ENCODE results near the gene MCU. TPM values are rescaled to one million over a fixed set of nuclear protein-coding genes. Genes with fewer than 3 reads are reported as not detected.

Gene MCU
- polyA plus RNA-seq, 1 donor from 2014 or later, result 22.9 TPM

GRCh38 chr10:72887043-72887442 is 195.1 kb downstream of the MCU start:
- no peak overlapping the region for H3K4me3 ChIP-seq (ENCODE audit: low read length)
- H4K20me1 ChIP-seq (ENCODE audit: insufficient read depth), result no peaks in the 10 kb centered on the region
- H3K9ac ChIP-seq (ENCODE audit: low read length), result no peak overlapping the region
- H3K27ac ChIP-seq (ENCODE audit: low read length), result no peak overlapping the region
- no peaks in the 10 kb centered on the region for H3K27me3 ChIP-seq (ENCODE audit: insufficient read depth, low read depth, low read length)
- H3K9me3 ChIP-seq (ENCODE audit: low read length), result no peaks in the 10 kb centered on the region
- no peak overlapping the region for H2AFZ ChIP-seq (ENCODE audit: low read depth, low read length)
- H3K4me2 ChIP-seq (ENCODE audit: low read length), result no peak overlapping the region
- H3F3A ChIP-seq (ENCODE audit: insufficient read depth, low read length, poor library complexity, severe bottlenecking), result no peaks in the 10 kb centered on the region
- TF ChIP-seq CTCF (IDR thresholded peaks at IDR 0.05; ENCODE audit: poor library complexity, severe bottlenecking) (no peak), RAD21 (conservative IDR thresholded peaks at IDR 0.05) (no peak), POLR2AphosphoS5 (IDR thresholded peaks at IDR 0.05) (no peak), EP300 (conservative IDR thresholded peaks at IDR 0.05; ENCODE audit: poor library complexity, severe bottlenecking) (no peak), SMC3 (conservative IDR thresholded peaks at IDR 0.05; ENCODE audit: poor library complexity) (no peak), MXI1 (conservative IDR thresholded peaks at IDR 0.05; ENCODE audit: poor library complexity, severe bottlenecking) (no peak), EZH2 (IDR thresholded peaks at IDR 0.05; ENCODE audit: borderline replicate concordance, insufficient read depth, low read length, poor library complexity, severe bottlenecking) (no peak), REST (IDR thresholded peaks at IDR 0.05; ENCODE audit: borderline replicate concordance) (no peak), TAF1 (IDR thresholded peaks at IDR 0.05; ENCODE audit: low read depth) (no peak)
- H3K79me2 ChIP-seq (replicated peaks; ENCODE audit: insufficient read depth, low read length), result no peaks in the 10 kb centered on the region
- no peaks in the 10 kb centered on the region for H3K9me2 ChIP-seq (ENCODE audit: insufficient read depth, low read length)
- no peaks in the 10 kb centered on the region for H3K36me3 ChIP-seq (ENCODE audit: insufficient read depth, low read length)

GRCh38 chr10:72888151-72888638 is 196.3 kb downstream of the MCU start:
- no peaks in the 10 kb centered on the region for H3K79me2 ChIP-seq (replicated peaks; ENCODE audit: insufficient read depth, low read length)

More at GRCh38 chr10:72888151-72888638, 196.3 kb downstream of the MCU start:
- H3K4me3 ChIP-seq (ENCODE audit: low read length), result no peak overlapping the region
- H3K9me3 ChIP-seq (ENCODE audit: low read length), result no peaks in the 10 kb centered on the region
- H3K27me3 ChIP-seq (ENCODE audit: insufficient read depth, low read depth, low read length), result no peaks in the 10 kb centered on the region
- H3K9me2 ChIP-seq (ENCODE audit: insufficient read depth, low read length), result no peaks in the 10 kb centered on the region
- no peaks in the 10 kb centered on the region for H3K36me3 ChIP-seq (ENCODE audit: insufficient read depth, low read length)
- no peak overlapping the region for H2AFZ ChIP-seq (ENCODE audit: low read depth, low read length)
- H3F3A ChIP-seq (ENCODE audit: insufficient read depth, low read length, poor library complexity, severe bottlenecking), result no peaks in the 10 kb centered on the region
- H3K9ac ChIP-seq (ENCODE audit: low read length), result no peak overlapping the region
- H3K27ac ChIP-seq (ENCODE audit: low read length), result no peak overlapping the region
- no peak for TF ChIP-seq EZH2 (IDR thresholded peaks at IDR 0.05; ENCODE audit: borderline replicate concordance, insufficient read depth, low read length, poor library complexity, severe bottlenecking)
- no peaks in the 10 kb centered on the region for H4K20me1 ChIP-seq (ENCODE audit: insufficient read depth)
- no peak overlapping the region for H3K4me2 ChIP-seq (ENCODE audit: low read length)

Measured in neural cell (in vitro differentiated cells).